K562 (cell line): ENCODE measurements around the gene COG2. TPM values are rescaled to one million over a fixed set of nuclear protein-coding genes. Genes with fewer than 3 reads are reported as not detected.

Source experiments
- ATAC-seq: fragments of 200-7000 bp; cut with Tn5 transposase; 3 replicates; pipeline ENCODE4 v1.9.1; 2020; ENCODE audit warnings: moderate library complexity
- BruUV-seq: library from RNA; stranded (reverse); fragments of 400-500 nt; replicated peaks from 2 replicates; lab custom pipeline; 2021; lab: Mats Ljungman, UMichigan
- CTCF ChIA-PET: fragments of 300-600 bp; formaldehyde crosslinking; extraction: SDS; loops from one replicate; lab custom pipeline; 2021; ENCODE audit warnings: low intra/inter-chr PET ratio; lab: Yijun Ruan, JAX
- POLR2A ChIA-PET: fragments of 300-600, 350-650 bp; sonication (Branson Sonifier 250); formaldehyde crosslinking; extraction: SDS; loops from one replicate; lab custom pipeline; 2021; ENCODE audit warnings: antibody characterized with exemption, inconsistent platforms; lab: Yijun Ruan, JAX
- DNase-seq, 4 experiments: peaks; one replicate each; pipeline versions ENCODE4 v3.0.0 to v3.0.0-alpha.2; 2011 to 2018; ENCODE audit warnings: low spot score in 3 of 4, mixed read lengths in 3 of 4; ENCODE audit errors: extremely low read depth in 1 of 4
- FAIRE-seq: peaks from 2 replicates; lab custom pipeline; 2011; peaks lifted over from hg19 to GRCh38; lab: Jason Lieb, UNC
- H2AFZ ChIP-seq: 2 replicates; pipeline ENCODE4 v1.6.0; 2011; ENCODE audit warnings: low read depth, low read length, control low read depth, inconsistent platforms
- H3K27ac ChIP-seq: fragments of 200-600 bp; 3 replicates; pipeline ENCODE4 v1.8.0; 2011; ENCODE audit warnings: low read depth, mild to moderate bottlenecking, control low read depth, inconsistent platforms, low read length, moderate library complexity, mixed read lengths; ENCODE audit errors: extremely low read depth
- H3K27me3 ChIP-seq, 2 experiments: fragments of 300-600 bp in 1 of 2; 2 replicates in 1 of 2; 3 replicates in 1 of 2; pipeline versions ENCODE4 v1.6.0 to v1.8.0; 2011; ENCODE audit warnings: inconsistent platforms in 2 of 2, low read length in 2 of 2, mild to moderate bottlenecking in 1 of 2, mixed read lengths in 1 of 2, moderate library complexity in 1 of 2; ENCODE audit not compliant: control insufficient read depth in 2 of 2, insufficient read depth in 2 of 2
- H3K36me3 ChIP-seq: fragments of 300-600 bp; 3 replicates; pipeline ENCODE4 v1.8.0; 2011; ENCODE audit warnings: mild to moderate bottlenecking, low read length, inconsistent platforms; ENCODE audit not compliant: control insufficient read depth, insufficient read depth
- H3K4me1 ChIP-seq, 2 experiments: fragments of 200-600 bp in 1 of 2; replicated peaks in 1 of 2; 2 replicates in 1 of 2; 3 replicates in 1 of 2; pipeline versions ENCODE4 v1.5.1 to v1.8.0; 2011; ENCODE audit warnings: inconsistent platforms in 2 of 2, low read length in 2 of 2, mild to moderate bottlenecking in 1 of 2, mixed read lengths in 1 of 2, moderate library complexity in 1 of 2; ENCODE audit not compliant: control insufficient read depth in 2 of 2, insufficient read depth in 2 of 2
- H3K4me2 ChIP-seq: 2 replicates; pipeline ENCODE4 v1.6.1; 2011; ENCODE audit warnings: low read length, control low read depth, inconsistent platforms, mixed read lengths; ENCODE audit not compliant: insufficient read depth
- H3K4me3 ChIP-seq: fragments of 200-600 bp; sonication (generic), shearing (Covaris generic); 2 replicates; pipeline ENCODE4 v1.5.1; 2016; ENCODE audit warnings: control low read depth, inconsistent platforms
- H3K79me2 ChIP-seq: fragments of 200-600 bp; 3 replicates; pipeline ENCODE4 v1.8.0; 2011; ENCODE audit warnings: low read length, inconsistent platforms; ENCODE audit not compliant: control insufficient read depth, insufficient read depth
- H3K9ac ChIP-seq, 2 experiments: 2 replicates each; pipeline versions ENCODE4 v1.6.0 to v1.6.1; 2011; ENCODE audit warnings: low read depth in 2 of 2, low read length in 2 of 2, control low read depth in 1 of 2, inconsistent platforms in 1 of 2, mild to moderate bottlenecking in 1 of 2, mixed read lengths in 1 of 2; ENCODE audit not compliant: insufficient read depth in 1 of 2
- H3K9me1 ChIP-seq: one replicate; pipeline ENCODE4 v1.6.0; 2011; ENCODE audit warnings: inconsistent platforms, mild to moderate bottlenecking, low read length, moderate library complexity; ENCODE audit not compliant: control insufficient read depth, insufficient read depth
- H3K9me3 ChIP-seq: replicated peaks from 2 replicates; pipeline ENCODE4 v1.5.1; 2011; ENCODE audit warnings: low read depth, low read length, inconsistent platforms; ENCODE audit not compliant: control insufficient read depth, insufficient read depth
- H4K20me1 ChIP-seq: replicated peaks from 2 replicates; pipeline ENCODE4 v1.6.1; 2011; ENCODE audit warnings: low read length, inconsistent platforms, mixed read lengths; ENCODE audit not compliant: control insufficient read depth, insufficient read depth
- CUX1 ChIP-seq: fragments of 200-800 bp; sonication (Bioruptor generic); IDR thresholded peaks from 2 replicates; pipeline ENCODE4 v1.6.1; 2016; ENCODE audit warnings: missing genetic modification characterization, missing compliant biosample characterization
- ERF ChIP-seq: fragments of 450-650 bp; formaldehyde crosslinking; IDR thresholded peaks from 2 replicates; pipeline ENCODE4 v1.4.0; 2020; ENCODE audit warnings: mild to moderate bottlenecking, mixed read lengths
- ETV5 ChIP-seq: sonication (generic); formaldehyde crosslinking; IDR thresholded peaks from 2 replicates; pipeline ENCODE4 v1.4.0; 2020; ENCODE audit warnings: low read depth, mild to moderate bottlenecking, missing genetic modification reagents
- HCFC1 ChIP-seq: IDR thresholded peaks from 2 replicates; pipeline ENCODE4 v1.6.1; 2012; ENCODE audit warnings: low read depth, low read length, improper control_type of control experiment
- ZNF561 ChIP-seq: fragments of 450-650 bp; formaldehyde crosslinking; conservative IDR thresholded peaks from 2 replicates; pipeline ENCODE4 v1.4.0; 2020; ENCODE audit warnings: mild to moderate bottlenecking, moderate library complexity
- WGBS: fragments of 100-300 bp; shearing (Covaris generic); methylation state at CpG from one replicate; pipeline ENCODE4 v1.1.6; 2016; ENCODE audit warnings: low coverage, mixed read lengths; ENCODE audit not compliant: insufficient coverage; ENCODE audit errors: missing lambda C conversion rate; 5-methylcytosine and 5-hydroxymethylcytosine counted together
- in situ Hi-C: fragments of 300-500 bp; cut with MboI; formaldehyde crosslinking; loops from 4 replicates; pipeline ENCODE4 v1.15.0; 2018; ENCODE audit warnings: inconsistent platforms, mixed read lengths
- intact Hi-C: fragments of 100-400 bp; cut with micrococcal nuclease; formaldehyde crosslinking; loops from 2 replicates; pipeline ENCODE4 v1.14.2; 2022
- polyA plus RNA-seq, 8 experiments: library from polyadenylated mRNA; depleted of rRNA in 4 of 8; stranded (reverse) in 5 of 8; unstranded in 3 of 8; fragments of >200 nt; fragmentation: Nextera tagmentation in 2 of 8; fragmentation: Illumina TruSeq in 1 of 8; extraction: Ambion mirVana in 2 of 8; extraction: Trizol in 1 of 8; gene quantifications; 2 replicates each; pipeline versions ENCODE4 v1.2.1 to v1.2.3, GENCODE V29; 2011 to 2014; ENCODE audit warnings: inconsistent platforms in 1 of 8, missing spikeins in 1 of 8
- total RNA-seq, 7 experiments: library from RNA; depleted of rRNA in 6 of 7; stranded (reverse); fragments of >200 nt in 6 of 7; fragmentation: Illumina TruSeq in 2 of 7; extraction: Trizol in 2 of 7; gene quantifications; 2 replicates each; pipeline versions ENCODE4 v1.2.1 to v1.2.3, GENCODE V29; 2011 to 2021; ENCODE audit warnings: low replicate concordance in 1 of 7

The COG2 gene
- total and polyA plus RNA-seq, 9 of the 15 experiments (the other 6 are each of a cell fraction or from before 2014, with no cell fraction given), result 22.0 to 51.7 (median 33.3) TPM

DNA sequence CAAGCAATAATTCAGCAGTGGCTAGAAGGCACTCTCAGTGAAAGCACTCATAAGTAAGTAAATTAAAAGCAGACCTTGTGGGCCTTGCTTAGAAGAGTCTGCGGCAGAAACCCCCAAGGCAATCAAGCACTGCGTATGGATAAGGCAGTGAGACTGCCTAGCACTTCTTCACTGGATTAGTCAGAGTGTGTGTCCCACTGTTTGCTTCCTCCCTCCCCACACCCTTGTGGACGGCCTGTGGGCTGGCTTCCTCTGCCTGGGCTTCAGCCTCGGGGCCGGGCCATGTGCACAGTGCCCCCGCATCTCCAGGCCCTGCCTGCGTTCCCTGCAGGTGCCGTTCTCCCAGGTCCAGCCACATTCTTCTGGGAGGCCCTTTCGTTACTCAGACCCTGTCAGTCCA, 47.8 kb downstream of the COG2 start:
- ATAC-seq, result no peak
- BruUV-seq, result no TSS peak
- 95% methylated on average over 9 of the region's 9 CpGs for WGBS
- Histone ChIP-seq H3K9ac (peak overlapping the region in 1 of 2 experiments; percentile 38; a peak in 1 of 4 replicates), H3K27ac (no peak overlapping the region), H4K20me1 (0 out of 2 replicates have a peak, but pooled peaks cover 7% of the 10 kb centered on the region), H2AFZ (no peak overlapping the region), H3K4me3 (no peak overlapping the region), H3K27me3 (no peaks in the 10 kb centered on the region), H3K9me3 (no peaks in the 10 kb centered on the region), H3K36me3 (peaks cover 75% of the 10 kb centered on the region), H3K4me1 (no peaks in the 10 kb centered on the region; a peak in 1 of 5 replicates), H3K4me2 (no peak overlapping the region), H3K79me2 (no peaks in the 10 kb centered on the region), H3K9me1 (no peaks in the 10 kb centered on the region)
- intact Hi-C loops, result no loop called here
- FAIRE-seq, result no peak
- ChIA-PET CTCF (no interaction called here), POLR2A (no interaction called here)
- TF ChIP-seq ERF (CRISPR knock-in tag) (no peak), HCFC1 (no peak), ZNF561 (CRISPR knock-in tag) (no peak), CUX1 (CRISPR knock-in tag) (no peak), ETV5 (CRISPR knock-in tag) (no peak)
- DNase-seq, result no peak
- in situ Hi-C loops, result no loop called here
